ENCODE results near the gene FBXW12.

The FBXW12 gene

DNA sequence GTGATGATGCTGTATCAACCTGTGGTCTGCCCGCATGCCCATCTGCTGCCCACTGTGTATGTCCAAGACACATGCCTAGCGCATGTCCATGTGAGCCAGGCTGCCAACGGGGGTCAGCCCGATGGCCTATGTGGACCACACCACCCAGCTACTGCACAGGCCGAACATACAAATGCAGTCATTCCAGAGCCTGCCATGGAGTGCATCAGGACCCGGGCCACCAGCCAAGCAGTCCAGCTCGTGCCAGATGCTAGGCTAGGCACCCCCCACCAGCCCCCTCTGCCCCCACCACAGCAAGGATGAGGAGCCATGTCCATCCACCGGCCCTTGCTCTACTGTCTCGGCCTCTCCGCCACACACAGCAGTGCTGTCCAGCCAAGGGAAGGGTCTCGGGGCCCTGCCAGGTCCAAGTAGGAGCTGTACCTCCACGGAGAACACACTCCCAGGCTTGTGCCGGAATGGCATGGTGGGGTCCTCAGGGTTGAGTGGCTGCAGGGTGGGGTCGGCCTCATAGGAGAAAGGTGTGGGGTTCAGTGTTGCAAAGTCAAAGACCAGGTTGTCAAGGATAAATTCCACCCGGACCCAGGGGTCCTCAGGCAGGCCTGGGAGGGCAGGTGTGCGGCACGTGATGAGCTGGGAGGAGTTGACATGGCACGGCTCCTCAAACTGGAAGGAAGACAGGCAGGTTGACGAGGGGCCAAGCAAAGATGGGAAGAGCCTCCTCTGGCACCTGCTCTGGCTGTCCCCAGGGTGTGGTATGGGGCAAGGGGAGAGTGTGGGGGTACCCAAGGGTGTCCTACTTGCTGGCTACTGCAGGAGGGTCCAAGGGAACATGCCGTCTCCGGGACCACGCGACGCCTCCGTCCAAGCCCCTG is 42.6 kb downstream of the FBXW12 start:
- ChIA-PET POLR2A (no interaction called here), CTCF (interaction anchor here (2.8 kb wide), 1 partner anchor 21 kb away, joined by 15 read pairs; no protein-coding TSS in a partner anchor)
- TF ChIP-seq FOXM1 (IDR thresholded peaks at IDR 0.05; ENCODE audit: borderline replicate concordance) (no peak), TARDBP (IDR thresholded peaks at IDR 0.05) (no peak), FOXA1 (IDR thresholded peaks at IDR 0.05) (no peak), FOXK2 (IDR thresholded peaks at IDR 0.05) (no peak), SP1 (IDR thresholded peaks at IDR 0.05) (no peak), SUZ12 (IDR thresholded peaks at IDR 0.05) (no peak), ELF4 (IDR thresholded peaks at IDR 0.05) (no peak), HDGF (IDR thresholded peaks at IDR 0.05; ENCODE audit: borderline replicate concordance) (no peak), ARNT (IDR thresholded peaks at IDR 0.05) (no peak), LEF1 (IDR thresholded peaks at IDR 0.05; ENCODE audit: borderline replicate concordance) (no peak), L3MBTL2 (conservative IDR thresholded peaks at IDR 0.05) (no peak), BHLHE40 (IDR thresholded peaks at IDR 0.05; ENCODE audit: borderline replicate concordance) (no peak), ZNF384 (IDR thresholded peaks at IDR 0.05) (no peak), CTBP1 (IDR thresholded peaks at IDR 0.05; ENCODE audit: borderline replicate concordance) (no peak), NFRKB (IDR thresholded peaks at IDR 0.05) (no peak)
- TF ChIP-seq, protein P1, sequence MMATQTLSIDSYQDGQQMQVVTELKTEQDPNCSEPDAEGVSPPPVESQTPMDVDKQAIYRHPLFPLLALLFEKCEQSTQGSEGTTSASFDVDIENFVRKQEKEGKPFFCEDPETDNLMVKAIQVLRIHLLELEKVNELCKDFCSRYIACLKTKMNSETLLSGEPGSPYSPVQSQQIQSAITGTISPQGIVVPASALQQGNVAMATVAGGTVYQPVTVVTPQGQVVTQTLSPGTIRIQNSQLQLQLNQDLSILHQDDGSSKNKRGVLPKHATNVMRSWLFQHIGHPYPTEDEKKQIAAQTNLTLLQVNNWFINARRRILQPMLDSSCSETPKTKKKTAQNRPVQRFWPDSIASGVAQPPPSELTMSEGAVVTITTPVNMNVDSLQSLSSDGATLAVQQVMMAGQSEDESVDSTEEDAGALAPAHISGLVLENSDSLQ (IDR thresholded peaks at IDR 0.05): no peak
- DNase-seq (ENCODE audit: extremely low spot score): no peak

DNA sequence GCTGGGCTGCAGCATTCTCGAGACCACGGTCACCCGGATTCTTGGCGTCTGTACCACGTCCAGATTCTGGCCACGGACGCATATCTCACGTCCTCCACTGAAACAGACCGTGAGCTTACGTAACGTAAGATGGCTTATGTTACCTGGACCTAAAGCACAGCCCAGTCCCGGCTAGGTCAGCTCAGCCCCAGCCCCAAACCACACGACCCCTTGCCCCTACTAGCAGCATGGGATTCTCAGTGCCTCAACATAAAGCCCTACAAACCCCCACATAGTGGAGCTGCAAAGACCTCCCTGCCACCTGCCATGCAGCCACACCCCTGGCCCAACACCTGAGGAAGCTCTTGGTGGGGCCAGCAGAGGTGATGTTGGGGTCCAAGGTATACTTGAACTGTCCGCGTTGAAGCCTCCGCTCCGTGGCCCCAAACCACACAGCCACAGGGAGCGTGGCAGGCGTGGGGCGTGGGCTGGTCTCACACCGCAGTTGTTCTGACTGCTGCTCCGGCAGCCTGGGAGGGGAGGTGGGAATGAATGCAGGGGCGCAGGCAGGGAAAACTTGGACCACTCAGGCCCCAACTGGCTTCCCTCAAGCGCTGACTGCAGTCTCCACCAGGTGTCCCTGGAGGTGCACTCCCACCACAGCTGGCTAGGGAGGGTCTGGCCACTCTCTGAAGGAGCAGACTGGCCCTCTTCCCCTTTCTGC is 43.4 kb downstream of the FBXW12 start:
- ChIA-PET CTCF (interaction anchor here (2.8 kb wide), 1 partner anchor 21 kb away, joined by 15 read pairs; no protein-coding TSS in a partner anchor), POLR2A (no interaction called here)
- DNase-seq (ENCODE audit: extremely low spot score): no peak

DNA sequence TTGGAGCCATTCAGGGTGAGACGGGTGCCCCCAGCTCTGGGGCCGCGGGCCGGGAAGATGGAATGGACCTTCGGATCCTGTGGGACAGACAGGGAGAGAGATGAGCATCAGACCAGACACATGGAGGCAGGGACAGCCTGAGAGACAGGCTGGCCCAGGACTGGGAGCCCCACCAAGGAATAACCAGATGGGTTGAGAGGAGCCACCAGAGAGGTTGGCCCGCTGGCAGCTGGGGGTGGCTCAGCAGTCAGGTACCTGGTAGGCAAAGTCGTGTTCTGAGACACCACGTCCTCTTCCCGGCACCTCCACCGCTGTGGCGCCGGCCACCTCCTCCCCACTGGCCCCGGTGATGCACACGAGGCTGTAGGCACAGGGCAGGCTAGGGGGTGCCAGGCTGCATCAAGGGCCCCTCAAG is 44.1 kb downstream of the FBXW12 start:
- ChIA-PET POLR2A (no interaction called here), CTCF (interaction anchor here (2.8 kb wide), 1 partner anchor 20 kb away, joined by 15 read pairs; no protein-coding TSS in a partner anchor)
- no peak for DNase-seq (ENCODE audit: extremely low spot score)
- TF ChIP-seq, protein P1 (IDR thresholded peaks at IDR 0.05): no peak
- TF ChIP-seq FOXA1 (IDR thresholded peaks at IDR 0.05): no peak
- no peak for TF ChIP-seq LEF1 (IDR thresholded peaks at IDR 0.05; ENCODE audit: borderline replicate concordance)
- TF ChIP-seq FOXK2 (IDR thresholded peaks at IDR 0.05): no peak
- TF ChIP-seq TARDBP (IDR thresholded peaks at IDR 0.05): no peak

More for the DNA sequence above, 43.4 kb downstream of the FBXW12 start:
- TF ChIP-seq ZNF384 (IDR thresholded peaks at IDR 0.05): no peak
- TF ChIP-seq SUZ12 (IDR thresholded peaks at IDR 0.05): no peak
- TF ChIP-seq FOXA1 (IDR thresholded peaks at IDR 0.05): no peak

DNA sequence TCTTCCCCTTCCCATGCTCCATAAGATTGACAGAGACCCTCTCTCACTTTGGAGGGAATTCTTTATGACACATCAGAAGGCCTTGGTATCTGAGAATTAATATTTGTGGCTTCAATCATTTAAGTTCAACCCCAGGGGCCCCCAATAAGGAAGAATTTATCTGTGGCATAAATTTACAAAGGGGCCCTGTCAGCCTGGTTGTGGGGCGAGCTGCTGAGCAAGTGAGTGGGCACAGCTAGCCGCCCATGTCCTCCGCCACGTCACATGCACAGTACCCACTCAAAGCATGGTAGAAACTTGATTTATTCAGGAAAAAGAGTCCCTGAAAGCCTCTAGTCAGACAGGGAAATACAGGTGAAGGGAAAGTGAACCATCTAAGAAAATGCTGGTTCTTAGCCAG is 44.5 kb downstream of the FBXW12 start:
- CTCF ChIA-PET: interaction anchor here (2.8 kb wide), 1 partner anchor 19 kb away, joined by 15 read pairs; no protein-coding TSS in a partner anchor
- DNase-seq (ENCODE audit: extremely low spot score): no peak
- TF ChIP-seq NFRKB (IDR thresholded peaks at IDR 0.05) (no peak), L3MBTL2 (conservative IDR thresholded peaks at IDR 0.05) (no peak), TARDBP (IDR thresholded peaks at IDR 0.05) (no peak), SUZ12 (IDR thresholded peaks at IDR 0.05) (no peak), CTBP1 (IDR thresholded peaks at IDR 0.05; ENCODE audit: borderline replicate concordance) (no peak), ARNT (IDR thresholded peaks at IDR 0.05) (no peak), FOXK2 (IDR thresholded peaks at IDR 0.05) (no peak)
- POLR2A ChIA-PET: no interaction called here

DNA sequence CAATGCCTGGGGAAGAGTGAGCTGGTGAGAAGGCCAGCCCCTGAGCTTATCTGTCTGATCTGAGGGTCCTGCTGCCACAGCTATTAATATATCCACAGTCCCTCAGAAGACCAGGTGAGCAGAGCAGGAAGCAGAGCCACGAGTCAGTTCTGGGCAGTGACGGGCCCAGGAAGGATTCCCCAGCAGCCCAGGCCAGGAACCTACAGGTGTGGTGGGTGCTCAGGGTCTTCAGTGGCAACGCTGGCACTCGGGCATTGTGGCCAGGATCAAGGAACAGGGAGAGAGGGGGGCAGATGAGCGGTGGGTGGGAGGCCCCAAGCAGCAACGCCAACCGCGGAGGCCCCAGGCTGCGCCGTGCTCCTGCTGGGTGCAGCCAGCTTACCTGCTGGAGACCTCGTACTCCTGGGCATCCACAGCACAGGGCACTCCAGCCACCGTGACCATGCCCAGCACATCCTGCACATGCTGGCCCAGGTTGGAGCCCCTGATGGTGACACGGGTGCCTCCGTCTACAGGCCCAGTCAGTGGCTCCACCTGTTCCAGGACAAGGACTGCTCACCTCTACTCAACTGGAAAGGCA is 45.6 kb downstream of the FBXW12 start:
- no peak for TF ChIP-seq FOXA1 (IDR thresholded peaks at IDR 0.05)
- no peak for TF ChIP-seq TARDBP (IDR thresholded peaks at IDR 0.05)
- no peak for TF ChIP-seq CTBP1 (IDR thresholded peaks at IDR 0.05; ENCODE audit: borderline replicate concordance)
- TF ChIP-seq NFRKB (IDR thresholded peaks at IDR 0.05): no peak
- TF ChIP-seq, protein P1 (IDR thresholded peaks at IDR 0.05): no peak
- TF ChIP-seq FOXK2 (IDR thresholded peaks at IDR 0.05): no peak
- TF ChIP-seq L3MBTL2 (conservative IDR thresholded peaks at IDR 0.05): no peak
- TF ChIP-seq FOXM1 (IDR thresholded peaks at IDR 0.05; ENCODE audit: borderline replicate concordance): no peak
- no peak for TF ChIP-seq ARNT (IDR thresholded peaks at IDR 0.05)
- TF ChIP-seq BHLHE40 (IDR thresholded peaks at IDR 0.05; ENCODE audit: borderline replicate concordance): no peak
- TF ChIP-seq SP1 (IDR thresholded peaks at IDR 0.05): no peak
- CTCF ChIA-PET: interaction anchor here (0.9 kb wide), 1 partner anchor 19 kb away, joined by 4 read pairs; no protein-coding TSS in a partner anchor
- no peak for DNase-seq (ENCODE audit: extremely low spot score)
- POLR2A ChIA-PET: no interaction called here

DNA sequence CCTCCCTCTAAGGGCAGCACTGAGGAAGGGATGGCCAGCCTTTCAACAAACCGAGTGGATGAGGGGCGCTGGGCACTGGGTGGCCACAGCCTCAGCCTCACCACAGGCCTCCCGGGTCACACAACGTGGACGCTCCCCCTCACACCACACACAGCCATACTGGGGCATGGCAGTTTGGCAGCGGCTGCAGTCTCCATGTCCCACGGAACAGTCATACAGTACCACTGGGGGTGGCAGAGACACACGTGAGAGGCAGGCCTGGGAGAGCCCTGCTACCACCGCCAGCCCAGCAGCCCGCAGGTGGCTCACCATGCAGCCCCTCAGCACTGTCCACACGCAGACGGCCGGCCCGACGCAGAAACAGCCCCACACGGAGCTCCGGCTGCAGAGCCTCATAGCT is 46.1 kb downstream of the FBXW12 start:
- ChIA-PET POLR2A (no interaction called here), CTCF (interaction anchor here (0.5 kb wide), 1 partner anchor 32 kb away, joined by 4 read pairs; no protein-coding TSS in a partner anchor)
- no peak for DNase-seq (ENCODE audit: extremely low spot score)
- no peak for TF ChIP-seq FOXM1 (IDR thresholded peaks at IDR 0.05; ENCODE audit: borderline replicate concordance)
- TF ChIP-seq, protein P1 (IDR thresholded peaks at IDR 0.05): no peak
- TF ChIP-seq LEF1 (IDR thresholded peaks at IDR 0.05; ENCODE audit: borderline replicate concordance): no peak
- no peak for TF ChIP-seq CTBP1 (IDR thresholded peaks at IDR 0.05; ENCODE audit: borderline replicate concordance)
- no peak for TF ChIP-seq NFRKB (IDR thresholded peaks at IDR 0.05)
- no peak for TF ChIP-seq SP1 (IDR thresholded peaks at IDR 0.05)
- no peak for TF ChIP-seq FOXA1 (IDR thresholded peaks at IDR 0.05)

Measured in HEK293T (cell line).